HG03558 (cell line): Measurements from ENCODE around the gene MYPN.
"Not testable (repeated sequence)": the region's sequence is repeated elsewhere in the genome, so short reads cannot be mapped to it uniquely, and the experiment has no call there.

ENCODE experiments used
- ATAC-seq: cut with Tn5 transposase; IDR thresholded peaks from one replicate; pipeline ENCODE4 v1.9.1; 2021; ENCODE audit warnings: moderate number of reproducible peaks; ENCODE audit not compliant: unreplicated experiment; ENCODE audit errors: extremely low read depth

Gene MYPN

DNA sequence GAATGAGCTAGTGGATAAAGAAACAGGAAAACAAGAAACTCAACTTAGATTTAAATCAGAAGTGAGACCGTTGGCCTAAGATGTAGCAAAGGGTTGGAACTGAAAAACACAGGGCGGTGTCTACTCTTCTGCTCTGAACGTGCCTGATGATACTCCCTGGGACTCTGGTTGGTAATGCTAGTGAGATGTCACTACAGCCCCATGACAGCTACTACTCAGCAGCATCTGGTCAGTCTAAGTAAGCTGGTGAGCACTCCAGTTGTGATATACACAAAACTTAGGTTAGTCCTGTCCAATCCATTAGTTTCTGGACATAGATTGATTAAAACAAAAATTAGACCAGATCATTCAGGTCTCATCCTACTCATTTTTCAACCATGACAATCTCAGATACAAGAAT, 15.4 kb downstream of the MYPN start:
- no peak for ATAC-seq

- no peak for ATAC-seq
Observed at GRCh38 chr10:68125772-68126171, 16.5 kb downstream of the MYPN start.

- no peak for ATAC-seq
Observed at GRCh38 chr10:68128015-68128414, 18.7 kb downstream of the MYPN start.

DNA sequence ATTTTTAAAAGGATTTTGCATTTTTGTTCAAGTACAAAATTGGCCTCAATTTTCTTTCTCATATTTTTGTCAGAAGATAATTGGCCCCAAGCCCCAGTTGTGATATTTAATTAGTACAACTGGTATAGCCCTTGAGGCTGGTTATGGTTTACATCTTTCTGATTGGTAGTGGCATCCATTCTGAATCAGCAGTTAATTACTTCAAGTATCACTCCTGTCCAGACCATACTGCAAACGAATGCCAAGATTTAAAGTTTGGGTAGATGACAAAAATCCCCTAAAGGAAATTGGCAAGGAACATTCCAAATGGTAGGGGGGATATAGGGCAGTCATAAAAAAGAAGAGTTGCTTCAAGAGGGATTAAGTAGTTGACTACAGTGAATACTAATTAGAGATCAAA, 23.1 kb downstream of the MYPN start:
- ATAC-seq: no peak

DNA sequence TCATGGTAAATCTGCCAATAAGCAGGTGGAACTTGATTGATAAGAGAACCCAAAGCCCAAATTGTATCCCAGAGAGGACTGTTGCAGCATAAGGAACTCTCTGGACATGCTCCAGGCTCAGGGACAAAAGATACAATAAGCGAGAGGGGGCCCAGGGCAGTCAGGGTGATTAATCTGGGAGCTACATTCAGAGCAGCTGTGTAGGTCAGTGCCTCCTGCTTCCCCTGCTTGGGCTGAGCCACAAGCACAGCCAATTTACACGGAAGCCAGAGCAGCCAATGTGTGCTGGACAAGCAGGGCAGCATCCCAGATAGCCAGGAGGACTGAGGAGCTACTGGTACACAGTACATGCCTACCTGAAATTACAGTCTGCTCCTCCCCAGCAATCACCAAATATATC, 24.2 kb downstream of the MYPN start:
- ATAC-seq: no peak

GRCh38 chr10:68135362-68135761, 26.1 kb downstream of the MYPN start:
- no peak for ATAC-seq

DNA sequence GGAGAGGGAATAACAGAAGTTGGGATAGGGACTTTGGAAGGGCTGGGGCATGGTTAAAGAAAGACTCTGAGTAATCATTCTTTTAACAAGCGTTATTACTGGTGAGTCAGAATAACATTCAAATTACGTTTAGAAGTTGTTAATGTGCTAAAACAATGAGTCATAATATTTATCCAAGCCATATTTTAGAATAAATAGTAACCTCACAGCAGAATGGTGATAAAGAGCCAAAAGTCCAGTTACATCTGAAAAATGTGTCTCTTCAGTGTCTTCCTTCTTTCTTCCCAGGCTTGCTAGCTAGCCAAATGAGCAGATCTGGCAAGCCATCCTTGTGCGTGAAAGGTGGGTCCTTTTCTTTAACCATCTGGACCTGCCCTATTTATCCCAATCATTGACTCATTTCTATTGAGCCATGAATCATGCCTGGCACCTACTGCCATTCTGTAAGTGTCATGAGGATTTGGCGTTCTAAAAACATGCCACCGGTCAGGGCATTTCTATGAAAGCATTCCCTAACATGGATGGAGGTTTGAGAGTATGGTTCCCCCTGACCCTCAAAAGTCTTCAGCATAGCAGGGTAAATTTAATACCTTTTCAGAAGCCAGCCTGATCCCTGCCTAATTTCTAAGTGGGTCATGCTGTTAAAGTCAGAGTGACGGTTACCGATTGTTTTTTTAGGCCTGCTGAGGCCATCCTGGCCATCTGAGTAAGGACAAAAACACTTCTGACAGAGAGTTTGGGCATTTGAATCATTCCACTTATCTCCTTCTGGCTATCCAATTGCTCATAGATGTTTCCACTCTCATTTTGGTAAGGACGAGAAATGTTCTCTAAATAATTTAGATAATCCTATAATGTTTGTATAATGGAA, 26.9 kb downstream of the MYPN start:
- ATAC-seq: no peak

DNA sequence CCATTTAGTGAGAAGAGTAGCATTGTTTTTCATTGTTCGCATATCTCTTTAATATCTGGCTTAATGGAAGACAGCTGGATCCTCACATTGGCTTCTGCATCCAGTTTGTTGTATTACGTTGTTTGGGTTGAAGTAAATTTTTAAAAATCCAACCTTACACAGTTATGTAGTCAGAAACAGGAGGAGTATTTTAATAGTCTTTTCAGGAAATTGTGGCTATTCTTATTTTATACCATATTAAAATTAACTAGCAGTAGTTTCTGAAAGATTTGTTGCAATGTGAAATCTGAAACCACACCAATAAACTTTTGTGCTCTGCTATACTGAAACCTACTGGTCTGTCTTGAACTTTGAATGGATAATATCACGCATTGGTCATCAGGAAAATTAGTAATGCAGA, 27.9 kb downstream of the MYPN start:
- ATAC-seq: no peak

DNA sequence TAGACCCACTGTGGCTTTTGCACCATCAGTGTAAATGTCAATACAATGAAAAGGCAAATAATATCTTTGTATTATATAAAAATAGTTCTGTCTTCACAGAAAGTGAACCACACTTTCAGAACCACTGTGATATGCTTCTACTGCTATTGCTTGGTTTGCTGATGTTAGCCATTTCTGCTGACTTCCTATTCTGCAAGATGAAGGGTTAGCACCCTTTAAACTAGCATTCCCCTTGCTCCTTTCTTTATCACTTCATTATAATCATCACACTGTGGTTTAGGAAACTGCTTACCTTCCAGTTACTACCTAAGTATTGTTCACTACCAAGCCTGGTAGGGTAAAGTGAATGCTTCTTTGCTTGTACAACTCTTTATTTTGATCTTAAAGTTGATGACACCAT, 29.2 kb downstream of the MYPN start:
- no peak for ATAC-seq

- no peak for ATAC-seq
Observed at GRCh38 chr10:68139448-68140272, 30.4 kb downstream of the MYPN start.

GRCh38 chr10:68142761-68143160, 33.5 kb downstream of the MYPN start:
- ATAC-seq: no peak

DNA sequence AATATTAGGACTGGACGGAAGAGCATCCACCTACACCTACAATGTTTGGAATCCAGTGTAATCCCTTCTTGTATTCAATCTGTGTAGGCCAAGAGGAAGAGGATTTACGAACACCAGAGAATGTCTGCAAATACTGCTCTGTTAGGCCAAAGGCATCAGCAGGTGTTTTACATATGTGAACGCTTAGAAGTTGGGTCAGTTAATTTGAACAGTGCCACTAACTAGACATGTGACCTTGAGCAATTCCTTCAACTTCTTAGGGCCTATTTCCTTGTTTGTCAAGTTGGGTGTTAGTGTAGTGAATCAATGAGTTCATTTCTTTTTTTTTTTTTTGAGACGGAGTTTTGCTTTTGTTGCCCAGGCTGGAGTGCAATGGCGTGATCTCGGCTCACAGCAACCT, 35.4 kb downstream of the MYPN start:
- ATAC-seq: no peak

- ATAC-seq: no peak
Observed at GRCh38 chr10:68145705-68146104, 36.4 kb downstream of the MYPN start.

GRCh38 chr10:68146133-68146532, 36.8 kb downstream of the MYPN start:
- no peak for ATAC-seq

- ATAC-seq: no peak
Observed at GRCh38 chr10:68151453-68151852, 42.2 kb downstream of the MYPN start.

DNA sequence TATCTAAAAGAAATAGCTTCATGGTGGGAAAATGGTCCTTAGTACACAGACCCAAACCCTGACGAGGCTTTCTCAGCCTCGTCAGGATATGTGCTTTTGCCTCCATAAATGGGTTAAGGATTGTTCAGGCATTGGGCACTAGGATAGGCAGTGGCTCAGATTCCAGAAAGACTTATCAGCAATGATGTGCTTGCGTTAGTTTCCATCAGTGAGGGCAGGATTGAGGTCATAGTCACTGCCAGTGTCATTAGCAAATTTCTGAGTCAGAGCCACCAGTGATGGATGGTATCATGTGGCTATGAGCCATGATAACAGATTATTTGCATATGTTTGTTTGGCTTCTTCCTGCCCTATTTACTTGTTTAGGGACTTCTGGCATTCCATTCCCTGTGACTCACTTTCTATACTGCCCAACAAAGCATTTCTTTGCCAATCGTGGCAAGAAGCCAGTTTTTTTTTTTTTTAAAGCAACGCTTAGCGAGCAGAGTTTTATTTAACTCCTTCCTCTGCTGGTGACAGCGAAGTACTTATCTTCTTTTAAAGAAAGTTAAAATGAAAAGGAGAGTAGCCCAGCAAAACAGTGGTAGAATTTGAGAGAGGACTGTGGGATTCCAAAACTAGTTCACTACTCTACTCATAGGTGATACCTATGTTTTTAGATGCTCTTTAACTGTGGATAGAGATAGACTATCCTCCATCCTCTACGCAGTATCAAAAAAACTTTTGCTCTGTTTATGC, 44.4 kb downstream of the MYPN start:
- no peak for ATAC-seq

GRCh38 chr10:68154211-68154497, 44.9 kb downstream of the MYPN start:
- ATAC-seq: no peak

GRCh38 chr10:68155615-68156210, 46.4 kb downstream of the MYPN start:
- no peak for ATAC-seq

GRCh38 chr10:68156373-68157185, 47.3 kb downstream of the MYPN start:
- no peak for ATAC-seq

- ATAC-seq: not testable (repeated sequence)
Observed at GRCh38 chr10:68157522-68157921, 48.2 kb downstream of the MYPN start.
